C4-2B (cell line): Measurements from ENCODE around the gene SUCLA2.

Experiments
- ZFX ChIP-seq: fragments of 450-650 bp; IDR thresholded peaks from 2 replicates; pipeline ENCODE4 v1.6.1; 2017
- TF ChIP-seq, protein P1 (sequence below): fragments of 450-650 bp; conservative IDR thresholded peaks from 2 replicates; pipeline ENCODE4 v1.5.1; 2017; ENCODE audit warnings: mild to moderate bottlenecking

DNA sequence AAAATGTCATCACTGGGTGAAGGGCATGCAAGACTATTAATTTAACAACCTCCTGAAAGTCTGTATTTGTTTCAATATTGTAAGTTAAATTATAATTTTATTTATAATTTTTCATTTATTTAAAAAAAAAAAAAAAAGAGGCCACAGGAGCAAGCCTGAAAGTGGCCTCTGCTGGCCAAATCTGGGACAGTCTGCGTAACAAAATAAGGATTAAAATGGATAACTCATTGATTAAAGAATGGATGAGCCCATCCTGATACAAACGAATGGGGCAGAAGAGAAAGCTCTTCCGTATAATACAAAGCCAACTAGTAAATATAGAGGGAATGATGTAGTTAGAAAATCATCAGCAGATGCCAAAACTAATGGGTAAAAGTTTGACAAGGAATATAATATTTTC is 36.2 kb downstream of the SUCLA2 start:
- TF ChIP-seq, protein P1, sequence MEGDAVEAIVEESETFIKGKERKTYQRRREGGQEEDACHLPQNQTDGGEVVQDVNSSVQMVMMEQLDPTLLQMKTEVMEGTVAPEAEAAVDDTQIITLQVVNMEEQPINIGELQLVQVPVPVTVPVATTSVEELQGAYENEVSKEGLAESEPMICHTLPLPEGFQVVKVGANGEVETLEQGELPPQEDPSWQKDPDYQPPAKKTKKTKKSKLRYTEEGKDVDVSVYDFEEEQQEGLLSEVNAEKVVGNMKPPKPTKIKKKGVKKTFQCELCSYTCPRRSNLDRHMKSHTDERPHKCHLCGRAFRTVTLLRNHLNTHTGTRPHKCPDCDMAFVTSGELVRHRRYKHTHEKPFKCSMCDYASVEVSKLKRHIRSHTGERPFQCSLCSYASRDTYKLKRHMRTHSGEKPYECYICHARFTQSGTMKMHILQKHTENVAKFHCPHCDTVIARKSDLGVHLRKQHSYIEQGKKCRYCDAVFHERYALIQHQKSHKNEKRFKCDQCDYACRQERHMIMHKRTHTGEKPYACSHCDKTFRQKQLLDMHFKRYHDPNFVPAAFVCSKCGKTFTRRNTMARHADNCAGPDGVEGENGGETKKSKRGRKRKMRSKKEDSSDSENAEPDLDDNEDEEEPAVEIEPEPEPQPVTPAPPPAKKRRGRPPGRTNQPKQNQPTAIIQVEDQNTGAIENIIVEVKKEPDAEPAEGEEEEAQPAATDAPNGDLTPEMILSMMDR, result no peak; the same call in 1 of the 2 replicates
- TF ChIP-seq ZFX, result no peak
